ENCODE data around the gene WBP1.
"Not testable (repeated sequence)": the region's sequence is repeated elsewhere in the genome, so short reads cannot be mapped to it uniquely, and the experiment has no call there.

Gene WBP1

DNA sequence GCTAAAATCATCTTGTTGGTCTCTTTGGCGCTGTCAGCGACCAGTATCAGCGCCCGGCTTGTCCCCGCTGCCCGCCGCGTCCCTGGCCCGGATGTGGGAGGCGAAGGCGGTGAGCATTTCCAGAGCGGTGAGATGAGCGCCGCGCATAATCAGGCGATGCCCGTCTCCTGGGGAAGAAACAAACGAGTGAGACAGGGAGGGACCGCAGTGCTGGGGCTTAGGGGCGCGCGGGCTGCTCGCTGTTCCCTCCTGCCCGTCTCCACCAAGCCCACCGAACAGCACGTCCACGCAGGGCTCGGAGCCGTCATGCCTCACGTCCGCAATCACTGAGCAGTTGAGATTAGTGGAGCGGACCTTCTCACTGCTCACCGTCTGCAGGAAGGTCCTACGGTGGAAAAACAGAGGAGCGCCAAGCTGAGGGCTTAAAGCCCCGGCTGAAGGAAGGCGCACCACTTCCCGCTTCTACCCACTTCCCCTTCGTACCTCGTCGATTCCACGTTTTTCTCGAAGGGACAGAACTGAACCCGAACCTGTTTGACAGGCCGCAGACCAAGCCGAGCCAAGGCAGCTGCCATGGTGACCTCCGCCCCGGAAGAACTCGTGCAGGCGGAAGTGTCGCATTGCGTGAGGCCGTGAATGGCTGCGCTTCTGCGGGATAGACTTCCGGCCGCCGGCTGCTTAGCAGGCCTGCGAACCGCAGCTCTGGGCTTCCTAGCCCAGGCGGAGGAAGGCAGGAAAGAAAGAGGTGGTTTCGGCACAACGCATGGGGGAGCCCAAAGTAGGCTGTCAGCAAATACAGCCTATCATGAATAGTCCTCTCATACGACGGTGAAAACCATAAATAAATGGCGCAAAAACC, 14.1 kb downstream of the WBP1 start, which contains the start of gene MRPL53:
Gene MRPL53 (minus strand): TSS at position 595 of the 859 bp plus-strand sequence. CDS start 20 bp downstream, at position 575.
- Histone ChIP-seq H3K36me3 (ENCODE audit: insufficient read depth, low read length) (peaks cover 6% of the 10 kb centered on the region; the same call in 1 of the 2 replicates), H3K4me1 (ENCODE audit: control insufficient read depth, insufficient read depth, low read length, unreplicated experiment) (peaks cover 9% of the 10 kb centered on the region), H3K79me2 (ENCODE audit: control insufficient read depth, insufficient read depth, low read length, unreplicated experiment) (peaks cover 7% of the 10 kb centered on the region), H3K27ac (ENCODE audit: low read depth, low read length) (peak within 1 kb of the TSS; percentile 67), H2AFZ (ENCODE audit: low read length, unreplicated experiment) (peak within 1 kb of the TSS; percentile 96), H3K4me3 (ENCODE audit: low read depth, low read length) (peak within 1 kb of the TSS; percentile 80), H3K27me3 (ENCODE audit: insufficient read depth, low read length) (no peaks in the 10 kb centered on the region)

DNA sequence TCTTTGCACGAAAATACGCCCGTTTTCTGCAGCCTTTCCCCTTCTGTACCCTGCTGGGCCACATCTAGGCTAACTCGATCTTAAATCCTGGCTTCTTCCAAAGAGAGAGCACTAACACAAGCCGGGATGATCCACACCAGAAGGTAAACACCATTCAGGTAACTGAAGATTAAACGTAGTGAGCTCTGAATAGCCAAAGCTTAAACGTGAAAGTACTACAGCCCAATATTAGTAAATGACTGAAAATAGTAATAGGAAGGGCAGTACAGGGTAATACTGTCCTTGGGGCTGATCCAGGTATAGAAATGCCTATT, 14.7 kb downstream of the WBP1 start:
- H3K79me2 ChIP-seq (ENCODE audit: control insufficient read depth, insufficient read depth, low read length, unreplicated experiment): peaks cover 7% of the 10 kb centered on the region
- H3K36me3 ChIP-seq (ENCODE audit: insufficient read depth, low read length): peaks cover 10% of the 10 kb centered on the region; the same call in 1 of the 2 replicates
- H3K27me3 ChIP-seq (ENCODE audit: insufficient read depth, low read length): no peaks in the 10 kb centered on the region
- peak overlapping the region; percentile 80 for H3K4me3 ChIP-seq (ENCODE audit: low read depth, low read length)
- peaks cover 9% of the 10 kb centered on the region for H3K4me1 ChIP-seq (ENCODE audit: control insufficient read depth, insufficient read depth, low read length, unreplicated experiment)
- H2AFZ ChIP-seq (ENCODE audit: low read length, unreplicated experiment): peak overlapping the region; percentile 96
- peak overlapping the region; percentile 67 for H3K27ac ChIP-seq (ENCODE audit: low read depth, low read length)

DNA sequence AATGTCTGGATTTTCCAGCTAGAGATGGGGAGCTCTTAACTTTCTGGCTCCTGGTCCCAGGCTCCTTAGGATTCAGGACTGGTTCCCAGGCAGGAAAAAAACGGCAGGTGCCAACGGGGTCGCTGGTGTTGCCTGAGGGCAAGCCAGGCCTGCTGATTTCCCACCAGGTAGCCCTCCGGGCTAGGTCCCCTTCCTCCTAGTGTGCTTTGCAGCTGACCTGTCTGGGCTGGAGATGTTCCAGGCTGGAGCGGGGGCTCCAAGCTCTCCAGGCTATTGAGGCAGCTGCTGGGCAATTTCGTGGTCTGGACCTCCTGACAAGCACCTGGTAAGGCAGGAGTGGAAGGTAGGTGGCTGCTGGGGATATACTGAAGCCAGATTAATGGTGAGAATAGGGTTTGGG, 16.2 kb downstream of the WBP1 start:
- peaks cover 9% of the 10 kb centered on the region for H3K79me2 ChIP-seq (ENCODE audit: control insufficient read depth, insufficient read depth, low read length, unreplicated experiment)
- H3K27ac ChIP-seq (ENCODE audit: low read depth, low read length): no peak overlapping the region
- H3K4me1 ChIP-seq (ENCODE audit: control insufficient read depth, insufficient read depth, low read length, unreplicated experiment): peaks cover 9% of the 10 kb centered on the region
- no peak overlapping the region for H3K4me3 ChIP-seq (ENCODE audit: low read depth, low read length)
- H3K27me3 ChIP-seq (ENCODE audit: insufficient read depth, low read length): no peaks in the 10 kb centered on the region
- no peak overlapping the region for H2AFZ ChIP-seq (ENCODE audit: low read length, unreplicated experiment)
- H3K36me3 ChIP-seq (ENCODE audit: insufficient read depth, low read length): peaks cover 10% of the 10 kb centered on the region; the same call in 1 of the 2 replicates

DNA sequence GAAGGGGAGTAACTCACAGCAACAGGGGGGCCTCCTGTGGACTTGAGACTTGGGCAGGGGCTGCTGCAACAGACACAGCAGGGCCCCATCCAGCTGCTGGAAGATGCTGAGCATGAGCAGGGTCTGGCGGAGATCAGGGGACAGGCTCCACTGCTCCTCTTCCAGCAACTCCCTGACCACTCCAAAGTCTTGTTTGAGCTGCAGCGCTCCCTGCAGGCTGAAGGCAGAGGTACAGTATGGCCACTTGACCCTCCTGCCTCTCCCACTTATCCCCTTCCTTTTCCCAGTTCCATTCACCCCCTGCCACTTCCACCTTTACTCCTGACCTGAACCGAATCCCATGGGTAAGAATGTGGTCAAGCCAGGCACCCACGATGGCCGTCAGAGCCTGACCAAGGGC, 16.7 kb downstream of the WBP1 start:
- H3K4me1 ChIP-seq (ENCODE audit: control insufficient read depth, insufficient read depth, low read length, unreplicated experiment): peaks cover 9% of the 10 kb centered on the region
- H3K36me3 ChIP-seq (ENCODE audit: insufficient read depth, low read length): peaks cover 11% of the 10 kb centered on the region; the same call in 1 of the 2 replicates
- H3K27ac ChIP-seq (ENCODE audit: low read depth, low read length): no peak overlapping the region
- peaks cover 9% of the 10 kb centered on the region for H3K79me2 ChIP-seq (ENCODE audit: control insufficient read depth, insufficient read depth, low read length, unreplicated experiment)
- H2AFZ ChIP-seq (ENCODE audit: low read length, unreplicated experiment): no peak overlapping the region
- no peaks in the 10 kb centered on the region for H3K27me3 ChIP-seq (ENCODE audit: insufficient read depth, low read length)
- H3K4me3 ChIP-seq (ENCODE audit: low read depth, low read length): no peak overlapping the region

DNA sequence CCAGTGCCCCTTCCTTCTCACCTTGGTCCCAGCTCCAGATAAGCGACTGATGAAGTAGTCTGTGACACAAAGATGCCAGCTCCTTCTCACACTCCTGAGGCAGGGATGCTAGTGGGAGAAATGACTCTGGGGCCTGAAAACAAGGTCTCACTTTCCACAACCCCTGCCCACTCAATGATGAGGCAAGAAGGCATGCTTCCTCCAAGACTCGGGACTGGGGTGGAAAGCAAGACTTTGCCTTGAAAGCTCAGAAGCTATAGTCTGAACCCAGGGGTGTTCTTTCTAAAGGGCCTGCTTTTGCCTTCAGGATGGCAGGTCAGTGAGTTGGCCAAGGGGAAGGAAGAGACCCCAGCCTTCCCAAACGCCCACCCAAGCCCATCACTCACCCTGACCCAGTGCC, 23.2 kb downstream of the WBP1 start:
- no peak overlapping the region for H3K27ac ChIP-seq (ENCODE audit: low read depth, low read length)
- no peak overlapping the region for H2AFZ ChIP-seq (ENCODE audit: low read length, unreplicated experiment)
- peaks cover 34% of the 10 kb centered on the region for H3K79me2 ChIP-seq (ENCODE audit: control insufficient read depth, insufficient read depth, low read length, unreplicated experiment)
- peak overlapping the region; percentile 94 for H3K4me3 ChIP-seq (ENCODE audit: low read depth, low read length)
- peaks cover 13% of the 10 kb centered on the region for H3K4me1 ChIP-seq (ENCODE audit: control insufficient read depth, insufficient read depth, low read length, unreplicated experiment)
- H3K27me3 ChIP-seq (ENCODE audit: insufficient read depth, low read length): no peaks in the 10 kb centered on the region
- H3K36me3 ChIP-seq (ENCODE audit: insufficient read depth, low read length): peaks cover 14% of the 10 kb centered on the region; the same call in 1 of the 2 replicates

DNA sequence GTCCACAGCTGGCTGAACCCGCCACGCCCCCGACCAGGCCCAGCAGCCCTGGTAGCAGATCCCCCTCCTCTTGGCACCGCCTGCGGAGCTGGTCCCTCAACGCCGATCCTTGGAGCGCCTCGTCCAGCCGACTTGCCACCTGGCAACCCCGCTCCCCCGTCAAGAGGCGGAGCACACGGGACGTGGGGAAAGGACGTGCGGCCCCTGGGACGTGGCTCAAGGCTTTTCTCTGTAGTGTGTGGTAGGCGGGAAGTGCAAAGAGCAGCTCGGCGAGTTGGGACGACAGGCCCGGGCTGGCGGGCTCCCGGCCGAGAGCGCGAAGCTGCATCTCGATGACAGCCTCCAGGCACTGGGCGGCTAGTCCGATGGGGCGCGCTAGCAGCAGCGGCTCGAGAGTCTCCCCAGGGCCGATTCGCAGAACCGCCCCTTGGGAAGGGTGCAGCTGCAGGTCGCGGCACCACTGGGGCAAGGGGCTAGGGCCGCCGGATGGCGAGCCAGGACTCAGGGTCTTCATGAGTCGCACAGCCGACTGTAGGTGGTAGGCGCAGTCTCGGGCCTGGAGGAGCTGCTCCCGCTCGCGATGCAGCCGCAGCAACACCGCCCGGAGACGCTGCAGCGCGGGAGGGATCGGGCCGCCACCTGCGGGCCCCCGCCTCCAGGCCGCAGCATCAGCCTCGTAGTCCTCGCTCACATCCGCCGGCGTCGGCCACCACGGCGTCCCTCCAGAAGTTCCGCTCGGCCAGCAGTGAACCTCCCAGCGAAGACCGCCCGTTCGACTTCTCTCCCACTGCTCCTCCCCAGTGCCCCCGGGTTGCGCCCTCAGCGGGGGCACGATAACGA, 23.9 kb downstream of the WBP1 start:
- Histone ChIP-seq H3K27ac (ENCODE audit: low read depth, low read length) (peak overlapping the region; percentile 75; the same call in 1 of the 2 replicates), H3K4me3 (ENCODE audit: low read depth, low read length) (peak overlapping the region; percentile 94), H2AFZ (ENCODE audit: low read length, unreplicated experiment) (peak overlapping the region; percentile 90), H3K4me1 (ENCODE audit: control insufficient read depth, insufficient read depth, low read length, unreplicated experiment) (peaks cover 13% of the 10 kb centered on the region), H3K79me2 (ENCODE audit: control insufficient read depth, insufficient read depth, low read length, unreplicated experiment) (peaks cover 34% of the 10 kb centered on the region), H3K27me3 (ENCODE audit: insufficient read depth, low read length) (no peaks in the 10 kb centered on the region), H3K36me3 (ENCODE audit: insufficient read depth, low read length) (peaks cover 14% of the 10 kb centered on the region; the same call in 1 of the 2 replicates)

DNA sequence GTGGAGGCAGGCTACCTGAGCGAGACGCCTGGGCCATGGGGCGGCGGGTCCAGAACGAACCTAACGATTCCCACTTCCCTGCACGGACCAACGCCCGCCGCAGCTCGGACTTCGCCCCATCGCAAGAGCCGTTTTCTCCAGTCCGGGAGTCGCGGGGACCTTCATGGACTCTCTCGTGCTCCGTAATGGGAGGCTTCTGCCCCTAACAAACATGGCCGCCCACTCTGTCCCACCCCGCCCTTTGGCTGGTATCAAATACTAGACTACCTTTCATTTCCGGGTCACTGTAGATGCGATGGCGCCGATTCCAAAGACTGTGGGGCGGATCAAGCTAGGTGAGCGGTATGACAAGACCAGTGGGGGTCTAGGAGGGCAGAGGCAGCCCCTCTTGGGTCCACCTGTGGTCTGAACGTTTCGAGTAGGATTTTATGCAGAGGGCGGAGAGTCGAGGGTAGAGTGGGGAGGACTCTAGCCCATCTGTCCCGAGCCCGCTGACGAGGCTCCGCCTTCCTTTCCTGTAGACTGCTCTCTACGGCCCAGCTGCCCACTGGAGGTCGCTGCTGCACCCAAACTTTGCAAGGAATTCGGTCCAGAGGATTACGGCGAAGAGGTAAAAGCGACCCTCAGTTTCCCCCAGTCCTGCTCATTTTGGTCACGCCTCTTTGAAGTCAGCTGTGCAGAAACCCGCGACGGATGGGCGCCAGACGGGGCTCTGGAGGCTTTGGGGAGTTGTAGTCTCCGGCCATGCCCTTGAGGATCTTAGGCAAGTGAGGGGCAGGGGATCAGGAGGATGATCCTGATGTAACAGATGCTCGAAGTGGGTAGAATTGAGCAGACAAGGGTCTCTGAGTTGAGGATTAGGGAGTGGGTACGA, 24.8 kb downstream of the WBP1 start, which contains the start of the genes CCDC142 and TTC31:
Gene CCDC142 (minus strand): TSS at position 198 of the 874 bp plus-strand sequence. CDS start 161 bp downstream, at position 37.
Gene TTC31 (plus strand): TSS at position 281 of the 874 bp plus-strand sequence. CDS start 15 bp downstream, at position 296.
- 0 out of 2 replicates have a peak, but pooled peaks cover 8% of the 10 kb centered on the region for H3K36me3 ChIP-seq (ENCODE audit: insufficient read depth, low read length)
- H3K79me2 ChIP-seq (ENCODE audit: control insufficient read depth, insufficient read depth, low read length, unreplicated experiment): peaks cover 34% of the 10 kb centered on the region
- H3K27me3 ChIP-seq (ENCODE audit: insufficient read depth, low read length): no peaks in the 10 kb centered on the region
- peak within 1 kb of the TSS; percentile 94 for H3K4me3 ChIP-seq (ENCODE audit: low read depth, low read length)
- peaks cover 13% of the 10 kb centered on the region for H3K4me1 ChIP-seq (ENCODE audit: control insufficient read depth, insufficient read depth, low read length, unreplicated experiment)
- peak within 1 kb of the TSS; percentile 75 for H3K27ac ChIP-seq (ENCODE audit: low read depth, low read length)
- H2AFZ ChIP-seq (ENCODE audit: low read length, unreplicated experiment): peak within 1 kb of the TSS; percentile 90

DNA sequence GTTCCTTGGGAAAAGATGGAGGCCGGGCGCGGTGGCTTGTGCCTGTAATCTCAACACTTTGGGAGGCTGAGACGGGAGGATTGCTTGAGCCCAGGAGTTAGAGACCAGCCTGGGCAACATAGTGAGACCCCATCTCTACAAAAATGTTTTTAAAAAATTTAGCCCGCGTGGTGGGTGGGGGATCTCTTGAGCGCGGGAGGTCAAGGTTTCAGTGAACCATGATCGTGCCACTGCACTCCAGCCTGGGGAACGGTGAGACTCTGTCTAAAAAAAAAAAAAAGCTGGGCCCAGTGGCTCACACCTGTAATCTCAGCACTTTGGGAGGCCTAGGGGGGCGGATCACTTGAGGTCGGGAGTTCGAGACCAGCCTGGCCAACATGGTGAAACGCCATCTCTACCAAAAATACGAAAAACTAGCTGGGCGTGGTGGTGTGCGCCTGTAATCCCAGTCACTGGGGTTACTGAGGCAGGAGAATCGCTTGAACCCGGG, 25.5 kb downstream of the WBP1 start:
- H3K27ac ChIP-seq (ENCODE audit: low read depth, low read length): not testable (repeated sequence)
- peaks cover 34% of the 10 kb centered on the region for H3K79me2 ChIP-seq (ENCODE audit: control insufficient read depth, insufficient read depth, low read length, unreplicated experiment)

DNA sequence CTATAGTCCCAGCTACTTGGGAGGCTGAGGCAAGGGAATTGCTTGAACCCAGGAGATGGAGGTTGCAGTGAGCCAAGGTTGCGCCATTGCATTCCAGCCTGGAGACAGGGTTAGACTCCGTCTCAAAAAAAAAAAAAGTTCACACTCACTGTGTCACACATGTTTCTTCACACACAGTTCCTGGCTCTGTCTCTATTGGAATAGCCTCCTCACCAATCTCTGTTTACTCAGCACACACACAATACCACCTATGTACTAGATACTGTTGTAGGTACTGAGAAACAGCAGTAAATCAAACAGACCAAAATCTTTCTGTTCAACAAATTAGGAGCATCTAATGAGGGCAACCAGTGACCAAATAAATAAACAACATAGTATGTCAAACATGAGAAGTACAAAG, 27.9 kb downstream of the WBP1 start:
- H3K27ac ChIP-seq (ENCODE audit: low read depth, low read length): no peak overlapping the region
- no peaks in the 10 kb centered on the region for H3K27me3 ChIP-seq (ENCODE audit: insufficient read depth, low read length)
- peaks cover 5% of the 10 kb centered on the region for H3K4me1 ChIP-seq (ENCODE audit: control insufficient read depth, insufficient read depth, low read length, unreplicated experiment)
- H3K4me3 ChIP-seq (ENCODE audit: low read depth, low read length): no peak overlapping the region
- H3K36me3 ChIP-seq (ENCODE audit: insufficient read depth, low read length): no peaks in the 10 kb centered on the region
- peaks cover 25% of the 10 kb centered on the region for H3K79me2 ChIP-seq (ENCODE audit: control insufficient read depth, insufficient read depth, low read length, unreplicated experiment)
- no peak overlapping the region for H2AFZ ChIP-seq (ENCODE audit: low read length, unreplicated experiment)

More for the DNA sequence above, 25.5 kb downstream of the WBP1 start:
- Histone ChIP-seq H3K4me1 (ENCODE audit: control insufficient read depth, insufficient read depth, low read length, unreplicated experiment) (peaks cover 13% of the 10 kb centered on the region), H3K4me3 (ENCODE audit: low read depth, low read length) (peak overlapping the region; percentile 94)
- not testable (repeated sequence) for H3K27me3 ChIP-seq (ENCODE audit: insufficient read depth, low read length); H2AFZ ChIP-seq (ENCODE audit: low read length, unreplicated experiment); H3K36me3 ChIP-seq (ENCODE audit: insufficient read depth, low read length)

Measured in ACC112 (cell line).